SU-DHL-6 (cell line): ENCODE measurements around the gene DPP6.

Experiments used
- H2AFZ ChIP-seq: fragments of 200-600 bp; sonication (generic); 2 replicates; pipeline ENCODE4 v1.6.1; 2014; ENCODE audit warnings: low read depth, mild to moderate bottlenecking, moderate library complexity, mixed read lengths, antibody characterized with exemption, low read length; ENCODE audit not compliant: severe bottlenecking
- H3F3A ChIP-seq: fragments of 200-600 bp; shearing (Covaris generic); 2 replicates; pipeline ENCODE4 v1.6.0; 2016; ENCODE audit warnings: antibody characterized with exemption, mild to moderate bottlenecking; ENCODE audit not compliant: insufficient read depth
- H3K27ac ChIP-seq: fragments of 200-600 bp; sonication (generic); 2 replicates; pipeline ENCODE4 v1.5.1; 2016; ENCODE audit warnings: low read depth, mild to moderate bottlenecking, low read length, moderate library complexity, mixed read lengths
- H3K27me3 ChIP-seq: fragments of 200-600 bp; sonication (generic), shearing (Covaris generic); 2 replicates; pipeline ENCODE4 v1.6.0; 2014; ENCODE audit warnings: mild to moderate bottlenecking, low read length
- H3K36me3 ChIP-seq: fragments of 200-600 bp; sonication (generic); 2 replicates; pipeline ENCODE4 v1.6.1; 2014; ENCODE audit warnings: mild to moderate bottlenecking, low read length, mixed read lengths
- H3K4me2 ChIP-seq: fragments of 300-600, 200-600 bp; shearing (Covaris generic), sonication (generic); 2 replicates; pipeline ENCODE4 v1.6.0; 2014; ENCODE audit warnings: low read length, low read depth, mild to moderate bottlenecking; ENCODE audit not compliant: poor library complexity, severe bottlenecking
- H3K4me3 ChIP-seq: fragments of 200-600 bp; sonication (generic); 2 replicates; pipeline ENCODE4 v1.5.1; 2014; ENCODE audit warnings: antibody characterized with exemption, low read length, mild to moderate bottlenecking, mixed read lengths; ENCODE audit not compliant: insufficient read depth, poor library complexity, severe bottlenecking
- H3K79me2 ChIP-seq: fragments of 200-600 bp; sonication (generic); 2 replicates; pipeline ENCODE4 v1.6.1; 2014; ENCODE audit warnings: mild to moderate bottlenecking, low read length, moderate library complexity; ENCODE audit not compliant: insufficient read depth
- H3K9ac ChIP-seq: fragments of 200-600 bp; sonication (generic); 2 replicates; pipeline ENCODE4 v1.7.0; 2014; ENCODE audit warnings: mild to moderate bottlenecking, low read length
- H3K9me2 ChIP-seq: fragments of 200-600 bp; sonication (generic); replicated peaks from 2 replicates; pipeline ENCODE4 v1.6.1; 2014; ENCODE audit warnings: low read length; ENCODE audit not compliant: insufficient read depth
- H3K9me3 ChIP-seq: fragments of 200-600 bp; sonication (generic); 2 replicates; pipeline ENCODE4 v1.6.1; 2014; ENCODE audit warnings: low read length, mixed read lengths; ENCODE audit not compliant: insufficient read depth
- H4K20me1 ChIP-seq: fragments of 200-600 bp; sonication (generic); 2 replicates; pipeline ENCODE4 v1.6.1; 2014; ENCODE audit warnings: low read depth, mild to moderate bottlenecking, antibody characterized with exemption, low read length, moderate library complexity, mixed read lengths
- CTCF ChIP-seq: fragments of 200-600 bp; sonication (generic); IDR thresholded peaks from one replicate; pipeline ENCODE4 v1.5.1; 2017; ENCODE audit warnings: antibody characterized with exemption, mild to moderate bottlenecking, low read length, moderate library complexity; ENCODE audit not compliant: insufficient read depth, poor library complexity, severe bottlenecking
- EZH2phosphoT487 ChIP-seq: fragments of 200-600 bp; sonication (generic), shearing (Covaris generic); conservative IDR thresholded peaks from 2 replicates; pipeline ENCODE4 v1.6.1; 2018; ENCODE audit warnings: mild to moderate bottlenecking, antibody characterized with exemption, low read length, moderate library complexity, mixed read lengths

DPP6 gene

GRCh38 chr7:154451480-154452457 lies 399.6 kb downstream of the DPP6 start:
- TF ChIP-seq CTCF, result no peak
- no peak for TF ChIP-seq EZH2phosphoT487
- Histone ChIP-seq H3K4me2 (no peak overlapping the region), H3K4me3 (no peak overlapping the region), H3F3A (no peaks in the 10 kb centered on the region), H2AFZ (no peak overlapping the region), H3K79me2 (no peaks in the 10 kb centered on the region), H3K9me2 (no peaks in the 10 kb centered on the region), H3K27ac (no peak overlapping the region), H3K27me3 (no peaks in the 10 kb centered on the region), H3K9me3 (no peaks in the 10 kb centered on the region), H3K36me3 (no peaks in the 10 kb centered on the region), H3K9ac (no peak overlapping the region), H4K20me1 (no peaks in the 10 kb centered on the region)

GRCh38 chr7:154463794-154464193 lies 411.6 kb downstream of the DPP6 start:
- no peaks in the 10 kb centered on the region for H3K36me3 ChIP-seq
- no peak overlapping the region for H3K9ac ChIP-seq
- H3K79me2 ChIP-seq, result no peaks in the 10 kb centered on the region
- no peaks in the 10 kb centered on the region for H3K9me2 ChIP-seq
- TF ChIP-seq EZH2phosphoT487 (no peak), CTCF (no peak)
- H3K4me2 ChIP-seq, result no peak overlapping the region
- no peaks in the 10 kb centered on the region for H3K27me3 ChIP-seq
- no peaks in the 10 kb centered on the region for H4K20me1 ChIP-seq
- no peak overlapping the region for H3K27ac ChIP-seq
- no peak overlapping the region for H3K4me3 ChIP-seq
- no peaks in the 10 kb centered on the region for H3F3A ChIP-seq
- no peak overlapping the region for H2AFZ ChIP-seq
- H3K9me3 ChIP-seq, result no peaks in the 10 kb centered on the region

- Histone ChIP-seq H3K4me3 (no peak overlapping the region), H3K36me3 (no peaks in the 10 kb centered on the region), H3K27me3 (no peaks in the 10 kb centered on the region), H3K9ac (no peak overlapping the region), H3F3A (no peaks in the 10 kb centered on the region), H3K9me2 (no peaks in the 10 kb centered on the region), H4K20me1 (no peaks in the 10 kb centered on the region), H2AFZ (no peak overlapping the region), H3K4me2 (no peak overlapping the region), H3K79me2 (no peaks in the 10 kb centered on the region), H3K27ac (no peak overlapping the region), H3K9me3 (no peaks in the 10 kb centered on the region)
- TF ChIP-seq EZH2phosphoT487 (no peak), CTCF (no peak)
Observed at GRCh38 chr7:154469652-154470051, 417.5 kb downstream of the DPP6 start.
